Adrenal gland (tissue), 5 donors: ENCODE measurements around the gene TMEM184B.

Experiments used
- POLR2A ChIP-seq, 2 donors: fragments of 450-650 bp; IDR thresholded peaks; one replicate each; pipeline ENCODE4 v1.6.1; 2017; ENCODE audit warnings: antibody characterized with exemption in 2 of 2, mild to moderate bottlenecking in 2 of 2, moderate library complexity in 1 of 2
- TF ChIP-seq, protein P1 (sequence below), 6 experiments: fragments of 450-650 bp in 4 of 6; fragments of 200-600 bp in 2 of 6; sonication (generic) in 1 of 6; IDR thresholded peaks; 1 replicate in 5 of 6; 2 replicates in 1 of 6; pipeline versions ENCODE4 v1.5.1 to v1.8.0; 2016 to 2021; ENCODE audit warnings: antibody characterized with exemption in 6 of 6, mild to moderate bottlenecking in 2 of 6, moderate library complexity in 1 of 6
- donor health status: DM: no; HTN: no; CAD: no.

DNA sequence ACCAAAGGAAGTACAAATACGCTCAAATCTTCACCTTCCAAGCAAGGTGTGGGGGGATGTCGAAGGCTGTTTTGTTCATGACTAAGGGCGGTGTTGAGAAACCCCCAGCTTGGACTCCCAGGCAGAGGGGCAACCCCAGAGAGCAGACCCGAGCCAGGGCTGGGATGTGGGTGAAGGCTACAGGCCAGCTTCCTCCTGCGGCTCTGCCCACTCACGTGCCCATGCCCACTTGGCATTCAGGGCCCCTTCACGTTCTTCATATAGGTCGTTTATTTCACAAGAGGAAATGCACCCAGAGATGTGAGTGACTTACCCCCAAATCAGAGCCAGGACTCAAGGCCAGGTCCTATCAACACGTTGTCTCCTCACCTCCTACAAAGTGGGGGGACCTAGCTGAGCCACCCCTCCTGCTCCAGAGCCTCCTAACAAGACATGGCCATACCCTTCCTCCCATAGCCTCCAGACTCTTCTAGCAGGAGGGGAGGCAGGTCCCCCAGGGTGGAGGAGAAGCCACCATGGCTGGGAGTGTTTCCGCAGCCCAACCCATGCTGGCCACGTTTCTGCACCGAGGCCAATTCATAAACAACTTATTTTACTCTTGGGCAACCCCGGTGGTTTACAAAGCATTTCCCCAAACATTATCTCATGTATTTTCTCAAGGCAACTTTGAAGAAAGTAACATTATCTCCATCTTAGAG lies 22.0 kb downstream of the TMEM184B start:
- no peak for TF ChIP-seq POLR2A (IDR thresholded peaks at IDR 0.05)
- TF ChIP-seq, protein P1, sequence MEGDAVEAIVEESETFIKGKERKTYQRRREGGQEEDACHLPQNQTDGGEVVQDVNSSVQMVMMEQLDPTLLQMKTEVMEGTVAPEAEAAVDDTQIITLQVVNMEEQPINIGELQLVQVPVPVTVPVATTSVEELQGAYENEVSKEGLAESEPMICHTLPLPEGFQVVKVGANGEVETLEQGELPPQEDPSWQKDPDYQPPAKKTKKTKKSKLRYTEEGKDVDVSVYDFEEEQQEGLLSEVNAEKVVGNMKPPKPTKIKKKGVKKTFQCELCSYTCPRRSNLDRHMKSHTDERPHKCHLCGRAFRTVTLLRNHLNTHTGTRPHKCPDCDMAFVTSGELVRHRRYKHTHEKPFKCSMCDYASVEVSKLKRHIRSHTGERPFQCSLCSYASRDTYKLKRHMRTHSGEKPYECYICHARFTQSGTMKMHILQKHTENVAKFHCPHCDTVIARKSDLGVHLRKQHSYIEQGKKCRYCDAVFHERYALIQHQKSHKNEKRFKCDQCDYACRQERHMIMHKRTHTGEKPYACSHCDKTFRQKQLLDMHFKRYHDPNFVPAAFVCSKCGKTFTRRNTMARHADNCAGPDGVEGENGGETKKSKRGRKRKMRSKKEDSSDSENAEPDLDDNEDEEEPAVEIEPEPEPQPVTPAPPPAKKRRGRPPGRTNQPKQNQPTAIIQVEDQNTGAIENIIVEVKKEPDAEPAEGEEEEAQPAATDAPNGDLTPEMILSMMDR (IDR thresholded peaks at IDR 0.05) = no peak
